Measurements from ENCODE around the gene POLE4.

POLE4 gene

GRCh38 chr2:74939919-74940812, 18.3 kb upstream of the POLE4 start:
- Histone ChIP-seq H3K36me3 (ENCODE audit: control insufficient read depth in 5 of 5, insufficient read depth in 5 of 5, low read length in 5 of 5) (no peaks in the 10 kb centered on the region), H3K4me3 (ENCODE audit: low read depth in 1 of 5, low read length in 5 of 5) (no peak overlapping the region), H3K27me3 (ENCODE audit: control insufficient read depth in 5 of 5, insufficient read depth in 4 of 5, low read length in 5 of 5) (no peaks in the 10 kb centered on the region), H3K9me3 (ENCODE audit: control insufficient read depth in 5 of 5, low read length in 5 of 5) (no peaks in the 10 kb centered on the region), H3K9ac (ENCODE audit: low read length in 5 of 5) (no peak overlapping the region), H3K27ac (ENCODE audit: low read depth, low read length) (no peak overlapping the region), H3K4me1 (ENCODE audit: control insufficient read depth in 5 of 5, insufficient read depth in 5 of 5, low read length in 5 of 5) (no peaks in the 10 kb centered on the region)

DNA sequence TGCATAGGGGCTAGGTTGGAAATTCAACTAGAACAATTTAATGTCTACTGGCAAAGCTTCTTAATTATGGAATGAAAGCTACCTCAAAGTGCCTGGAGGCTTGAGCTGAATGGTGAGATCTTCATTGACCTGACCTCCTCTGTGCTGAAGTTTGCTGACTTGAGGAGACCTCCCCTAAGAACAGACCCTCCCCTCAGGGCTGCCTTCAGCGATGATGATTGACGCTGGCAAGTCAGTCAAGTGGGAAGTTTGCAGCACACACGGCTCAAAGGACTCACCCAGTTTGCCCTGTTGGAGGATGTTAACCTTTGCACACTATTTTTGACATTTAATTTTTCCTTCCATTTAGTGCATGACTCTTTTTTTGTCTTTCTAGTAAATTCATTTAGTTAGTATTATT, 17.2 kb upstream of the POLE4 start:
- no peaks in the 10 kb centered on the region for H3K27me3 ChIP-seq (ENCODE audit: control insufficient read depth in 5 of 5, insufficient read depth in 4 of 5, low read length in 5 of 5)
- no peak overlapping the region for H3K4me3 ChIP-seq (ENCODE audit: low read depth in 1 of 5, low read length in 5 of 5)
- no peaks in the 10 kb centered on the region for H3K9me3 ChIP-seq (ENCODE audit: control insufficient read depth in 5 of 5, low read length in 5 of 5)
- no peaks in the 10 kb centered on the region for H3K4me1 ChIP-seq (ENCODE audit: control insufficient read depth in 5 of 5, insufficient read depth in 5 of 5, low read length in 5 of 5)
- no peak overlapping the region for H3K9ac ChIP-seq (ENCODE audit: low read length in 5 of 5)
- no peak overlapping the region for H3K27ac ChIP-seq (ENCODE audit: low read depth, low read length)
- no peaks in the 10 kb centered on the region for H3K36me3 ChIP-seq (ENCODE audit: control insufficient read depth in 5 of 5, insufficient read depth in 5 of 5, low read length in 5 of 5)

DNA sequence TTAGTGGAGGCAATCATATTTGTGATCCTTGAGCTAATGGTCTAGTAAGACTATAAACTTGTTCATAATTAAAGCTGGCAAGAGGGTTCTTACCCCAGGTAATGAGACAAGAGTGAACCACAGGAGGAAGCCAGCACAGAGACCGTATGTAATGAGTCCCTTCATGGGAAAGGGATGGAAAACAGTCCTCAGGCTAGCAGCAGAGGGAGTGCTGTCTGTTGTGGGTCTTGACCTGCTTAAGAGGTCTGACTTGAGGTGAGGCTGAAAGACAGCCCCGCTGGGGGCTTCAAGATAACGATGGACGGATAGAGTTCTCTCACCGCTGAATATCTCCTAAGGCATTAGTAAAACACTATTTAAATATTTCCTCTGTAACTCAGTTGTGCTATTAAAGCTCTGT, 16.2 kb upstream of the POLE4 start:
- H3K27me3 ChIP-seq (ENCODE audit: control insufficient read depth in 5 of 5, insufficient read depth in 4 of 5, low read length in 5 of 5), result no peaks in the 10 kb centered on the region
- H3K27ac ChIP-seq (ENCODE audit: low read depth, low read length), result no peak overlapping the region
- no peak overlapping the region for H3K9ac ChIP-seq (ENCODE audit: low read length in 5 of 5)
- no peaks in the 10 kb centered on the region for H3K36me3 ChIP-seq (ENCODE audit: control insufficient read depth in 5 of 5, insufficient read depth in 5 of 5, low read length in 5 of 5)
- H3K4me3 ChIP-seq (ENCODE audit: low read depth in 1 of 5, low read length in 5 of 5), result no peak overlapping the region
- H3K9me3 ChIP-seq (ENCODE audit: control insufficient read depth in 5 of 5, low read length in 5 of 5), result no peaks in the 10 kb centered on the region
- H3K4me1 ChIP-seq (ENCODE audit: control insufficient read depth in 5 of 5, insufficient read depth in 5 of 5, low read length in 5 of 5), result no peaks in the 10 kb centered on the region

DNA sequence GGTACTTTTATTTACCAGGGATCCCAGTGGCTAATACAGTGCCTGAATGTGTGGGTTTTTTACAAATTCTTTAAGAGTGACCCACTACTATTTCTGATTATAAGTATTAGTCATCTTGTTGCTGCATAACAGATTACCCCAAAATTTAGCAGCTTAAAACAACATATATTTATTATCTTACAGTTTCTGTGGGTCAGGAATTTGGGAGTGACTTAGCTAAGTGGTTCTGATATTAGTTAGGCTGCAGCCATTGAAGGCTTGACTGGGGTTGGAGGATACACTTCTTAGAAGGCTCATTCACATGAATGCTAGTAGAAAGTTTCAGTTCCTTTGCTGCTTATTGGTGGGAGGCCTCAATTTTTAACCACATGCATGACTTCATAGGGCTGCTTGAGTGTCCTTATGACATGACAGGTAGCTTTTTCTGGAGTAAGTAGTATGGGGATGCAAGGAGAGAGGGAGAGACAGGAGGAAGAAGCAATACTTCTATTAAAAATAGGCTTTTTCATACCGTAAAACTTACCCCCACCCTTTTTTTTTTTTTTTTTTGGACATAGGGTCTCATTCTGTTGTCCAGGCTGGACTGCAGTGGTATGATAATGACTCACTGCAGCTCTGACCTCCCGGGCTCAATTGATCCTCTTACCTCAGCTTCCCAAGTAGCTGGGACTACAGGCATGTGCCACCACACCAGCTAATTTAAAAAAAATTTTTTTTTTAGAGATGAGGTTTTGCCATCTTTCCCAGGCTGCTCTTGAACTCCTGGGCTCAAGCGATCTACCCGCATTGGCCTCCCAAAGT, 13.3 kb upstream of the POLE4 start:
- no peaks in the 10 kb centered on the region for H3K27me3 ChIP-seq (ENCODE audit: control insufficient read depth in 5 of 5, insufficient read depth in 4 of 5, low read length in 5 of 5)
- H3K9me3 ChIP-seq (ENCODE audit: control insufficient read depth in 5 of 5, low read length in 5 of 5), result no peaks in the 10 kb centered on the region
- no peak overlapping the region for H3K4me3 ChIP-seq (ENCODE audit: low read depth in 1 of 5, low read length in 5 of 5)
- no peak overlapping the region for H3K9ac ChIP-seq (ENCODE audit: low read length in 5 of 5)
- no peak overlapping the region for H3K27ac ChIP-seq (ENCODE audit: low read depth, low read length)
- H3K4me1 ChIP-seq (ENCODE audit: control insufficient read depth in 5 of 5, insufficient read depth in 5 of 5, low read length in 5 of 5), result no peaks in the 10 kb centered on the region
- H3K36me3 ChIP-seq (ENCODE audit: control insufficient read depth in 5 of 5, insufficient read depth in 5 of 5, low read length in 5 of 5), result no peaks in the 10 kb centered on the region

DNA sequence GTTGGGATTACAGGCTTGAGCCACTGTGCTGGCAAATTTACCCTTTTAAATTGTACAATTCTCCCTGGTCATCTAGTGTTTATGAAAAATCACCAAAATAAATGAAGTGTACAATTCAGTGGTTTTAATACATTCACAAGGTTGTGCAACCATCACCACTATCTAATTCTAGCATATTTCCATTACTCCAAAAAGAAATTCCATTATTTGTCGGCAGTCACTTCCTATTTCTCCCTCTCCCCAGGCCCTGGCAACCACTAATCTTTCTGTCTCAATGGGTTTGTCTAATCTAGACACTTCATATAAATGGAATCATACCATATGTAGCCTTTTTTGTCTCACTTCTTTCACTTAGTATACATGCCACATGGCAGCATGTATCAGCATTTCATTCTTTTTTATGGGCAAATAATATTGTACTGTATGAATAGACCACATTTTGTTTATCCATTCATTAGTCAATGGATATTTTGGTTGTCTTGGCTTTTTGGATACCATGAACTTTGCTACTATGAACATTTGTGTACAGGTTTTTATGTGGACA, 12.6 kb upstream of the POLE4 start:
- Histone ChIP-seq H3K36me3 (ENCODE audit: control insufficient read depth in 5 of 5, insufficient read depth in 5 of 5, low read length in 5 of 5) (no peaks in the 10 kb centered on the region), H3K9ac (ENCODE audit: low read length in 5 of 5) (no peak overlapping the region), H3K9me3 (ENCODE audit: control insufficient read depth in 5 of 5, low read length in 5 of 5) (no peaks in the 10 kb centered on the region), H3K27me3 (ENCODE audit: control insufficient read depth in 5 of 5, insufficient read depth in 4 of 5, low read length in 5 of 5) (no peaks in the 10 kb centered on the region), H3K27ac (ENCODE audit: low read depth, low read length) (no peak overlapping the region), H3K4me3 (ENCODE audit: low read depth in 1 of 5, low read length in 5 of 5) (no peak overlapping the region), H3K4me1 (ENCODE audit: control insufficient read depth in 5 of 5, insufficient read depth in 5 of 5, low read length in 5 of 5) (no peaks in the 10 kb centered on the region)

DNA sequence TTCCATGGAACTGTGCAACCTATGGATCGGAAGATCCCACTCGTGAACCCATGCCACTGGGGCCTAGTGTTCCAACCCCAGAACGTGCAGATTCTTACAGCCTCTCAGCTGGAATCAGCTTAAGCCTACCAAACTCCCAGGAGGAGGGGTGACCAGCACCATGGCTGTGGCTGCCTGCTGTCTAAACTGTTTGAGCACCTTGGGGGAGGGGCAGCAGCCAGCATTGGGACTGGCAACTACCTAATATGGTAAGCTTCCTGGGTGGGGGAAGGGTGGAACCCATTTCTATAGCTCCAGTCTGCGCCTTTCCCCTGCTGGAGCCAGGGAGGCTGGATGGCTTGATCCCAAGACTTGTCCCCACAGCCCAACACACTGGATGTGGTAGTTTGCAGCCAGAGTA, 10.7 kb upstream of the POLE4 start:
- Histone ChIP-seq H3K4me3 (ENCODE audit: low read depth in 1 of 5, low read length in 5 of 5) (no peak overlapping the region), H3K9ac (ENCODE audit: low read length in 5 of 5) (no peak overlapping the region), H3K27me3 (ENCODE audit: control insufficient read depth in 5 of 5, insufficient read depth in 4 of 5, low read length in 5 of 5) (no peaks in the 10 kb centered on the region)

GRCh38 chr2:74948779-74949178, 9.7 kb upstream of the POLE4 start:
- Histone ChIP-seq H3K27ac (ENCODE audit: low read depth, low read length) (no peak overlapping the region), H3K9ac (ENCODE audit: low read length in 5 of 5) (no peak overlapping the region), H3K4me1 (ENCODE audit: control insufficient read depth in 5 of 5, insufficient read depth in 5 of 5, low read length in 5 of 5) (no peaks in the 10 kb centered on the region), H3K9me3 (ENCODE audit: control insufficient read depth in 5 of 5, low read length in 5 of 5) (peaks cover 0 to 14% (median 7%) of the 10 kb centered on the region in 5 donors), H3K27me3 (ENCODE audit: control insufficient read depth in 5 of 5, insufficient read depth in 4 of 5, low read length in 5 of 5) (no peaks in the 10 kb centered on the region), H3K4me3 (ENCODE audit: low read depth in 1 of 5, low read length in 5 of 5) (no peak overlapping the region), H3K36me3 (ENCODE audit: control insufficient read depth in 5 of 5, insufficient read depth in 5 of 5, low read length in 5 of 5) (peaks cover 0 to 8% (median 0%) of the 10 kb centered on the region in 5 donors)

More for the DNA sequence above, 10.7 kb upstream of the POLE4 start:
- Histone ChIP-seq H3K9me3 (ENCODE audit: control insufficient read depth in 5 of 5, low read length in 5 of 5) (peaks cover 0 to 8% (median 2%) of the 10 kb centered on the region in 5 donors), H3K27ac (ENCODE audit: low read depth, low read length) (no peak overlapping the region), H3K4me1 (ENCODE audit: control insufficient read depth in 5 of 5, insufficient read depth in 5 of 5, low read length in 5 of 5) (no peaks in the 10 kb centered on the region), H3K36me3 (ENCODE audit: control insufficient read depth in 5 of 5, insufficient read depth in 5 of 5, low read length in 5 of 5) (peaks cover 0 to 2% (median 0%) of the 10 kb centered on the region in 5 donors)

DNA sequence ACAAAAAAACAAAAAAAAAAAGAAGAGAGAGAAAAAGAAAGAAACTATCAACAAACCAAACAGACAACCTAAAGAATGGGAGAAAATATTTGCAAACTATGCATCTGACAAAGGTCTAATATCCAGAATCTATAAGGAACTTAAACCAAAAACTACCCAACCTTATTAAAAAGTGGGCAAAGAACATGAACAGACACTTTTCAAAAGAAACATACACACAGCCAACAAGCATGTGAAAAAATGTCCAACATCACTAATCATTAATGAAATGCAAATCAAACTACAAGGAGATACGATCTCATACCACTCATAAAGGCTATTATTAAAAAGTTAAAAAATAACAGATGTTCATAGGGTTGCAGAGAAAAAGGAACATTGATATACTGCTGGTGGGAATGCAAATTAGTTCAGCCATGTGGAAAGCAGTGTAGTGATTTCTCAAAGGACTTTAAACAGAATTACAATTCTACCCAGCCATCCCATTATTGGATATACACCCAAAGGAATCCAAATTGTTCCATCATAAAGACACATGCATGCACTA, 7.2 kb upstream of the POLE4 start:
- Histone ChIP-seq H3K4me1 (ENCODE audit: control insufficient read depth in 5 of 5, insufficient read depth in 5 of 5, low read length in 5 of 5) (no peaks in the 10 kb centered on the region), H3K36me3 (ENCODE audit: control insufficient read depth in 5 of 5, insufficient read depth in 5 of 5, low read length in 5 of 5) (peaks cover 0 to 8% (median 0%) of the 10 kb centered on the region in 5 donors), H3K27me3 (ENCODE audit: control insufficient read depth in 5 of 5, insufficient read depth in 4 of 5, low read length in 5 of 5) (no peaks in the 10 kb centered on the region), H3K27ac (ENCODE audit: low read depth, low read length) (no peak overlapping the region), H3K4me3 (ENCODE audit: low read depth in 1 of 5, low read length in 5 of 5) (no peak overlapping the region), H3K9ac (ENCODE audit: low read length in 5 of 5) (no peak overlapping the region), H3K9me3 (ENCODE audit: control insufficient read depth in 5 of 5, low read length in 5 of 5) (peaks cover 0 to 14% (median 7%) of the 10 kb centered on the region in 5 donors)

DNA sequence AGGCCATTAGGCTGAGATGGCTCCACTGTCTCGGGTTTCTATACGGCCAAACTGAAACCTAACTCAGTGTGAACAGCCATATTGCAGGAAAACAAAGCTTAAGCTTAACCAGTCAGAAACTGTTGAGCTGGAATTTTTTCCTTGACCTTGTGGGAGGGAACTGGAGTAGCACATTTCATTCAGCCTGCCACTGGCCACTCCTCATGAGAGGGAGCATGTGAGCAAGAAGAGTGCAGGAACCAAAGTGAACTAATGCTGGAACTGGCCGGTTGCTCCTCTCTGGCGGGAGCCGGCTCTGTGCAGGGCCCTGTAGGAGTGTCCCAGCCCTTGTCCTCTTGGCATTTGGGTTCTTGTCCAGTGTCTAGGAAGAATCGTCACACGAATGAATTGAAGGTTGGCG, 5.9 kb upstream of the POLE4 start:
- H3K27ac ChIP-seq (ENCODE audit: low read depth, low read length), result no peak overlapping the region
- H3K9ac ChIP-seq (ENCODE audit: low read length in 5 of 5), result no peak overlapping the region
- H3K27me3 ChIP-seq (ENCODE audit: control insufficient read depth in 5 of 5, insufficient read depth in 4 of 5, low read length in 5 of 5), result no peaks in the 10 kb centered on the region
- no peaks in the 10 kb centered on the region for H3K4me1 ChIP-seq (ENCODE audit: control insufficient read depth in 5 of 5, insufficient read depth in 5 of 5, low read length in 5 of 5)
- H3K9me3 ChIP-seq (ENCODE audit: control insufficient read depth in 5 of 5, low read length in 5 of 5), result peaks cover 0 to 14% (median 7%) of the 10 kb centered on the region in 5 donors
- peaks cover 0 to 8% (median 0%) of the 10 kb centered on the region in 5 donors for H3K36me3 ChIP-seq (ENCODE audit: control insufficient read depth in 5 of 5, insufficient read depth in 5 of 5, low read length in 5 of 5)
- no peak overlapping the region for H3K4me3 ChIP-seq (ENCODE audit: low read depth in 1 of 5, low read length in 5 of 5)
